Measurements from ENCODE around the gene MATN1. TPM values are rescaled to one million over a fixed set of nuclear protein-coding genes. Genes with fewer than 3 reads are reported as not detected.

Gene MATN1
- total RNA-seq, 1 experiment from 2014 or later: not detected

DNA sequence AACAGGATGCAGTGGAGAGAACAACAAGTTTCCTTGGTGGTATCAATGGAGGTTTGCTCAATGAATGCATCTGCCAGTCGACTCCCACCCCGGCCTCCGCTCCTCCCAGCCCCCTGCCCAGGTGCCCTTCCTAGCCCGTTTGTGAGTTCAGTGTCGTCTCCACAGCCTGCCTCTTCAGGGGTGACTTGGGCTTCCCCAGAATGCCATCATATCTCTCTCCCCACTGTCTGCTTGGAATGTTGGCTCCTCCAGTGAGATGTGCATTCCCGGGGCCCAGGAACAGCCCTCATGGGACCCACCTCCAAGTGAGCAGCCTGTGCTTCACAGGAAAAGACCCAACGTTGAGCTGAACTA lies 30.5 kb downstream of the MATN1 start:
- no peaks in the 10 kb centered on the region for H3K36me3 ChIP-seq (ENCODE audit: control insufficient read depth, insufficient read depth, low read length)
- H3K36me3 Mint-ChIP-seq (ENCODE audit: insufficient read depth, unreplicated experiment): no peaks in the 10 kb centered on the region
- H3K4me3 Mint-ChIP-seq (ENCODE audit: unreplicated experiment): no peak overlapping the region
- CTCF ChIA-PET: no interaction called here
- no peaks in the 10 kb centered on the region for H3K9me3 Mint-ChIP-seq (ENCODE audit: unreplicated experiment)
- peaks cover 16% of the 10 kb centered on the region for H3K27me3 Mint-ChIP-seq (ENCODE audit: insufficient read depth, unreplicated experiment)
- H3K4me1 ChIP-seq: no peaks in the 10 kb centered on the region
- H3K4me1 Mint-ChIP-seq (ENCODE audit: low read depth, unreplicated experiment): no peaks in the 10 kb centered on the region
- TF ChIP-seq CTCF (IDR thresholded peaks at IDR 0.05; ENCODE audit: insufficient read depth in 1 of 2, low read depth in 1 of 2, low read length in 1 of 2, severe bottlenecking in 1 of 2, unreplicated experiment in 1 of 2): no peak
- no peak overlapping the region for H3K4me3 ChIP-seq (ENCODE audit: low read depth, low read length)
- POLR2A ChIA-PET: no interaction called here
- intact Hi-C loops (cut with micrococcal nuclease; ENCODE audit: unreplicated experiment): no loop called here
- H3K9me3 ChIP-seq: no peaks in the 10 kb centered on the region
- no peak overlapping the region for H3K27ac Mint-ChIP-seq (ENCODE audit: unreplicated experiment)
- H3K27me3 ChIP-seq (replicated peaks; ENCODE audit: control insufficient read depth, insufficient read depth, low read length): no peaks in the 10 kb centered on the region
- BruUV-seq (replicated peaks): no TSS peak
- DNase-seq: no peak

GRCh38 chr1:30692201-30692947 lies 31.0 kb downstream of the MATN1 start:
- Mint-ChIP-seq H3K4me3 (ENCODE audit: unreplicated experiment) (no peak overlapping the region), H3K27ac (ENCODE audit: unreplicated experiment) (no peak overlapping the region), H3K36me3 (ENCODE audit: insufficient read depth, unreplicated experiment) (no peaks in the 10 kb centered on the region), H3K4me1 (ENCODE audit: low read depth, unreplicated experiment) (no peaks in the 10 kb centered on the region), H3K27me3 (ENCODE audit: insufficient read depth, unreplicated experiment) (peaks cover 18% of the 10 kb centered on the region), H3K9me3 (ENCODE audit: unreplicated experiment) (no peaks in the 10 kb centered on the region)
- intact Hi-C loops (cut with micrococcal nuclease; ENCODE audit: unreplicated experiment): no loop called here
- DNase-seq: no peak
- Histone ChIP-seq H3K27me3 (replicated peaks; ENCODE audit: control insufficient read depth, insufficient read depth, low read length) (no peaks in the 10 kb centered on the region), H3K4me3 (ENCODE audit: low read depth, low read length) (no peak overlapping the region), H3K36me3 (ENCODE audit: control insufficient read depth, insufficient read depth, low read length) (no peaks in the 10 kb centered on the region), H3K9me3 (no peaks in the 10 kb centered on the region), H3K4me1 (no peaks in the 10 kb centered on the region)
- no TSS peak for BruUV-seq (replicated peaks)
- POLR2A ChIA-PET: no interaction called here
- TF ChIP-seq CTCF (IDR thresholded peaks at IDR 0.05; ENCODE audit: insufficient read depth in 1 of 2, low read depth in 1 of 2, low read length in 1 of 2, severe bottlenecking in 1 of 2, unreplicated experiment in 1 of 2): no peak
- CTCF ChIA-PET: no interaction called here

DNA sequence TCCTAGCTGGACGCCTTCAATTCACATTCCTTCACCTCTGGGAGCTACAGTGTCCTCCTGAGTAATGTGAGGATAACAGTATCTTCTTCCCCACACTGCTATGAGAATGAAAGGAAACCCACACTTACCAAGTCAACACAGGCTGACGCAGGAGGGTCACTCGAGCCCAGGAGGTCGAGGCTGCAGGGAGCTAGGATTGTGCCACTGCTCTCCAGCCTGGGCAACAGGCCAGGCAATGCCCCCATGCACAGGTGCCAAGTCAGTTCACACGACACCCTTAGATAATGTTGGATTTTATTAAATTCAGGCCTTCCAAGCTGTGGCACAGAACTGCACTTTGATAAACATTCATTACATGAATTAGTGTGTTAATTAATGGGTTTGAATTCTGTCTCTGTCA lies 31.9 kb downstream of the MATN1 start:
- no peaks in the 10 kb centered on the region for H3K36me3 ChIP-seq (ENCODE audit: control insufficient read depth, insufficient read depth, low read length)
- TF ChIP-seq CTCF (IDR thresholded peaks at IDR 0.05; ENCODE audit: insufficient read depth in 1 of 2, low read depth in 1 of 2, low read length in 1 of 2, severe bottlenecking in 1 of 2, unreplicated experiment in 1 of 2): no peak
- no peaks in the 10 kb centered on the region for H3K4me1 Mint-ChIP-seq (ENCODE audit: low read depth, unreplicated experiment)
- intact Hi-C loops (cut with micrococcal nuclease; ENCODE audit: unreplicated experiment): no loop called here
- H3K4me1 ChIP-seq: no peaks in the 10 kb centered on the region
- H3K4me3 Mint-ChIP-seq (ENCODE audit: unreplicated experiment): no peak overlapping the region
- no peak for DNase-seq
- peaks cover 21% of the 10 kb centered on the region for H3K27me3 Mint-ChIP-seq (ENCODE audit: insufficient read depth, unreplicated experiment)
- H3K9me3 Mint-ChIP-seq (ENCODE audit: unreplicated experiment): no peaks in the 10 kb centered on the region
- H3K36me3 Mint-ChIP-seq (ENCODE audit: insufficient read depth, unreplicated experiment): no peaks in the 10 kb centered on the region
- BruUV-seq (replicated peaks): no TSS peak
- no peak overlapping the region for H3K27ac Mint-ChIP-seq (ENCODE audit: unreplicated experiment)
- H3K4me3 ChIP-seq (ENCODE audit: low read depth, low read length): no peak overlapping the region
- POLR2A ChIA-PET: no interaction called here
- H3K27me3 ChIP-seq (replicated peaks; ENCODE audit: control insufficient read depth, insufficient read depth, low read length): no peaks in the 10 kb centered on the region
- CTCF ChIA-PET: no interaction called here
- no peaks in the 10 kb centered on the region for H3K9me3 ChIP-seq
